Activated CD4-positive, alpha-beta T cell treated with anti-CD3 and anti-CD28 coated beads, Interleukin-2, amount 10 ng/mL, durations not matched to agents 7 days and 5 days (primary cell): ENCODE data around the gene OR6Q1. TPM values are rescaled to one million over a fixed set of nuclear protein-coding genes. Genes with fewer than 3 reads are reported as not detected.
"Not testable (repeated sequence)": the region's sequence is repeated elsewhere in the genome, so short reads cannot be mapped to it uniquely, and the experiment has no call there.

ENCODE experiments used
- CTCF ChIA-PET: fragments of 350-600 bp; sonication (Branson Sonifier 250); formaldehyde crosslinking; loops from one replicate; lab custom pipeline; 2021; ENCODE audit warnings: antibody characterized with exemption; lab: Charles Lee
- POLR2A ChIA-PET: fragments of 350-600 bp; sonication (Branson Sonifier 250); formaldehyde crosslinking; loops from one replicate; lab custom pipeline; 2021; ENCODE audit warnings: antibody characterized with exemption; lab: Charles Lee
- DNase-seq: peaks from one replicate; pipeline ENCODE4 v3.0.0-alpha.2; 2020
- H3K27ac Mint-ChIP-seq: one replicate; pipeline ENCODE4 v1.8.0; 2021; ENCODE audit warnings: mild to moderate bottlenecking, moderate library complexity, mixed read lengths
- H3K27me3 Mint-ChIP-seq: one replicate; pipeline ENCODE4 v1.8.0; 2021; ENCODE audit warnings: mixed read lengths
- H3K36me3 Mint-ChIP-seq: one replicate; pipeline ENCODE4 v1.8.0; 2021; ENCODE audit warnings: low read depth, mixed read lengths
- H3K4me1 Mint-ChIP-seq: one replicate; pipeline ENCODE4 v1.8.0; 2021; ENCODE audit warnings: mixed read lengths
- H3K4me3 Mint-ChIP-seq: one replicate; pipeline ENCODE4 v1.8.0; 2021; ENCODE audit warnings: mild to moderate bottlenecking, moderate library complexity, mixed read lengths
- H3K9me3 Mint-ChIP-seq: one replicate; pipeline ENCODE4 v1.8.0; 2021; ENCODE audit warnings: mixed read lengths
- total RNA-seq, 2 experiments: library from RNA; stranded (reverse); gene quantifications; one replicate each; pipeline ENCODE4 v1.2.3, GENCODE V29; 2021

OR6Q1 gene, protein sequence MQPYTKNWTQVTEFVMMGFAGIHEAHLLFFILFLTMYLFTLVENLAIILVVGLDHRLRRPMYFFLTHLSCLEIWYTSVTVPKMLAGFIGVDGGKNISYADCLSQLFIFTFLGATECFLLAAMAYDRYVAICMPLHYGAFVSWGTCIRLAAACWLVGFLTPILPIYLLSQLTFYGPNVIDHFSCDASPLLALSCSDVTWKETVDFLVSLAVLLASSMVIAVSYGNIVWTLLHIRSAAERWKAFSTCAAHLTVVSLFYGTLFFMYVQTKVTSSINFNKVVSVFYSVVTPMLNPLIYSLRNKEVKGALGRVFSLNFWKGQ
- total RNA-seq: not detected

DNA sequence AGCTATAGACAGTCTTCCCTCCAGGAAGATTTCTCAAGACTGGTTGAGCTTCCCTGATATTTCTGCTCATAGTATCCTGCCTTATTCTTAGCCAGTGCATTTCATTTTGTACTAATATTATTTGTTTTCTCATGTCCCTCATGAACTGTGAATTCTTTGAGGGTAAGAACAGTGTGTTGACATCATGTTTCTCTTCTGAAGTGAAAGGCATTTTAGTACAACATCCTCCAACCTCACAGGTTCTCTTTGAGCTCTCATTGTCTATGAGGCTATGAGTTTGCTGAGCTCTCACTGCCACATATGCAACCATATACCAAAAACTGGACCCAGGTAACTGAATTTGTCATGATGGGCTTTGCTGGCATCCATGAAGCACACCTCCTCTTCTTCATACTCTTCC, at the start of gene OR6Q1:
Gene OR6Q1 (plus strand): TSS at position 301 of the 400 bp plus-strand sequence. CDS start 0 bp downstream, at position 301.
- no peak within 1 kb of the TSS for H3K27ac Mint-ChIP-seq
- no peaks in the 10 kb centered on the region for H3K9me3 Mint-ChIP-seq
- no peaks in the 10 kb centered on the region for H3K4me1 Mint-ChIP-seq
- no peaks in the 10 kb centered on the region for H3K36me3 Mint-ChIP-seq
- no peak within 1 kb of the TSS for H3K4me3 Mint-ChIP-seq
- POLR2A ChIA-PET: no interaction called here
- H3K27me3 Mint-ChIP-seq: no peaks in the 10 kb centered on the region
- CTCF ChIA-PET: interaction anchor here (0.5 kb wide), 1 partner anchor 36 kb away, joined by 3 read pairs; no protein-coding TSS in a partner anchor
- DNase-seq: no peak

DNA sequence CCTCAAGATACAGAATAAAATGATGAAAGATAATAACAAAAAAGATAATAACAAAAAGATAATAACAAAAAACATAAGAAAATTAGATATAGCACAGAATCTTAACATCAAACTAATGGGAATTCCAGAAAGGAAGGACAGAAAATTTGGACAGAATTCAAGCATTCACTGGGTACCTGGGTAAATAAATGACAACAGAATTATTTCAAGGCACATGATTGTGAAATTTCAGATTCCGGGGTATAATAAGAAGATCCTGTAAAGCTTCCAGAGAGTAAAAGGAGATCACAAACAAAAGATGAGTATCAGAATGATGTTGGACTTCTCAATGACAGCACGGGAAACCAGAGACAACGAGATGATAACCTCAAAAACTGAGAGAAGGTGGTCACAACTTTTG, 49.2 kb upstream of the OR6Q1 start:
- POLR2A ChIA-PET: no interaction called here
- Mint-ChIP-seq H3K4me3 (no peak overlapping the region), H3K27me3 (peaks cover 4% of the 10 kb centered on the region), H3K36me3 (no peaks in the 10 kb centered on the region), H3K27ac (no peak overlapping the region), H3K9me3 (no peaks in the 10 kb centered on the region), H3K4me1 (no peaks in the 10 kb centered on the region)
- CTCF ChIA-PET: no interaction called here
- DNase-seq: no peak

DNA sequence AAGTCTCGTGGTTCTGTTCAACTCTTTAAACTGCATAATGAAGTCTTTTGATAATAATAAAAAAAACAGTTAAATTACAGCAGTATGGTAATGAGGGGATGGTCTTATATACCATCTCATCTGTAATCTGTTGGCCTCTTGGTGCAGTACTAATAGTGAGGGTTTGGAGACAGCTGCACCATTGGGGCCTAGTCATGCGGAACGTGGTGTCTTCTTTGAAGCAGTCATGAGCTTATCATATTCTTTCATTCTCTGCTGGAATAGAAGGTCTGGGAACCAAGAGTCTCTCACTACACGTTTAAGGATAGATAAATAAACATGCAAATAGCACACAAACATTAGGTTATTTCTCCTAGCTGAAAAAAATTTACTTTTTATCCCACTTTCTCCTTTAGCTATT, 48.0 kb upstream of the OR6Q1 start:
- no peak overlapping the region for H3K27ac Mint-ChIP-seq
- H3K4me1 Mint-ChIP-seq: no peaks in the 10 kb centered on the region
- POLR2A ChIA-PET: no interaction called here
- no peak for DNase-seq
- peaks cover 8% of the 10 kb centered on the region for H3K27me3 Mint-ChIP-seq
- H3K4me3 Mint-ChIP-seq: no peak overlapping the region
- CTCF ChIA-PET: no interaction called here
- H3K36me3 Mint-ChIP-seq: no peaks in the 10 kb centered on the region
- no peaks in the 10 kb centered on the region for H3K9me3 Mint-ChIP-seq

DNA sequence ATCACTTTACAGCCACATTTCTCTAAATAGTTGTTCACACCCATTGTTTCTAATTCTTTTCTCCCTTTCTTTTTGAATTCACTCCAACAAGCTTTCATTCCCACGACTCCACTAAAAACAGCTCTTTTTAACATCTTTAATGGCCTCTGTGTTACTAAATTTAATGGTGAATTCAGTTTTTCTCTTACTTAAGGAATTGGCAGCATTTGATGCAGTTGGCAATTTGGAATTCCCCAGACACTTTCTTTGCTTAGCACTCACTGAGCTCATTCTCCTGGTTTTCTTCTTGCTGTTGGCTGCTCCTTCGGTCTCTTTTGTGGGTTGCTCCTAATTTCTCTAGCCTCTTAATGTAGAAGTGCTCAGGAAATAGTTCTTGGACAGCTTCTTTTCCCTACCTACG, 47.6 kb upstream of the OR6Q1 start:
- DNase-seq: no peak
- Mint-ChIP-seq H3K36me3 (no peaks in the 10 kb centered on the region), H3K27me3 (peaks cover 12% of the 10 kb centered on the region), H3K27ac (no peak overlapping the region), H3K9me3 (no peaks in the 10 kb centered on the region), H3K4me3 (no peak overlapping the region), H3K4me1 (no peaks in the 10 kb centered on the region)
- ChIA-PET CTCF (no interaction called here), POLR2A (no interaction called here)

DNA sequence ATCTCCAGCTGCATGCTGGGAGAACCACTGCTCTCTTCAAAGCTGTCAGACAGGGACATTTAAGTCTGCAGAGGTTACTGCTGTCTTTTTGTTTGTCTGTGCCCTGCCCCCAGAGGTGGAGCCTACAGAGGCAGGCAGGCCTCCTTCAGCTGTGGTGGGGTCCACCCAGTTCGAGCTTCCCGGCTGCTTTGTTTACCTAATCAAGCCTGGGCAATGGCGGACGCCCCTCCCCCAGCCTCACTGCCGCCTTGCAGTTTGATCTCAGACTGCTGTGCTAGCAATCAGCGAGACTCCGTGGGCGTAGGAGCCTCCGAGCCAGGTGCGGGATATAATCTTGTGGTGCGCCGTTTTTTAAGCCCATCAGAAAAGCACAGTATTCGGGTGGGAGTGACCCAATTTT, 31.2 kb upstream of the OR6Q1 start:
- DNase-seq, POLR2A ChIA-PET: not testable (repeated sequence)

DNA sequence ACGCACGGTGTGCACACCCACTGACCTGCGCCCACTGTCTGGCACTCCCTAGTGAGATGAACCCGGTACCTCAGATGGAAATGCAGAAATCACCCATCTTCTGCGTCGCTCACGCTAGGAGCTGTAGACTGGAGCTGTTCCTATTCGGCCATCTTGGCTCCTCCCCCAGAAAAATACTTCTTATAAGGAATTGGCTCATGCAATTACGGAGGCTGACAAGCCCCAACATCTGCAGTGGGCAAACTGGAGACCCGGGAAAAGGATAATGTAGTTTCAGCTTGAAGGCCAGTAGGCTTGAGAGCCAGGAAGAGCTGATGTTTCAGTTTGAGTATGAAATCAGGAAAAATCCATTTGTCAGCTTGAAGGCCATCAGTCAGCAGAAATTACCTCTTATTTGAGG, 30.7 kb upstream of the OR6Q1 start:
- H3K4me1 Mint-ChIP-seq, H3K36me3 Mint-ChIP-seq, POLR2A ChIA-PET, H3K4me3 Mint-ChIP-seq, H3K27ac Mint-ChIP-seq, H3K27me3 Mint-ChIP-seq, H3K9me3 Mint-ChIP-seq, DNase-seq, CTCF ChIA-PET: not testable (repeated sequence)

More for the DNA sequence above, 31.2 kb upstream of the OR6Q1 start:
- H3K36me3 Mint-ChIP-seq, CTCF ChIA-PET, H3K4me1 Mint-ChIP-seq, H3K9me3 Mint-ChIP-seq, H3K27me3 Mint-ChIP-seq, H3K4me3 Mint-ChIP-seq, H3K27ac Mint-ChIP-seq: not testable (repeated sequence)

DNA sequence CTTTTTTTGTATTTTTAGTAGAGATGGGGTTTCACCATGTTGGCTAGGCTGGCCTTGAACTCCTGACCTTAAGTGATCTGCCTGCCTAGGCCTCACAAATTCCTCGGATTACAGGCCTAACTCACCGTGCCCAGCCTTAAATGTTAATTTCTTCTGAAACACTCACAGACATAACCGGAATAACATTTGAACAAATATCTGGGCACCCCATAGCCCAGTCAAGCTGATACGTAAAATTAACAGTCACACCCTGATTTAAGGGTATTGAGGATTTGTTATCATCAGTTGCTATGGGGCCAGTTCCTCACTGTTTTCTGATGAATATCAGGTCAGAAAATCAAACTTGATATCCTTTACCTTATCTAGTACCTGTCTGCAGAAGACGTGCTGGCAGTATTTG, 30.1 kb upstream of the OR6Q1 start:
- Mint-ChIP-seq H3K9me3 (no peaks in the 10 kb centered on the region), H3K4me1 (peaks cover 3% of the 10 kb centered on the region), H3K27ac (no peak overlapping the region), H3K4me3 (no peak overlapping the region), H3K36me3 (no peaks in the 10 kb centered on the region), H3K27me3 (peaks cover 4% of the 10 kb centered on the region)
- no peak for DNase-seq
- ChIA-PET CTCF (no interaction called here), POLR2A (no interaction called here)

DNA sequence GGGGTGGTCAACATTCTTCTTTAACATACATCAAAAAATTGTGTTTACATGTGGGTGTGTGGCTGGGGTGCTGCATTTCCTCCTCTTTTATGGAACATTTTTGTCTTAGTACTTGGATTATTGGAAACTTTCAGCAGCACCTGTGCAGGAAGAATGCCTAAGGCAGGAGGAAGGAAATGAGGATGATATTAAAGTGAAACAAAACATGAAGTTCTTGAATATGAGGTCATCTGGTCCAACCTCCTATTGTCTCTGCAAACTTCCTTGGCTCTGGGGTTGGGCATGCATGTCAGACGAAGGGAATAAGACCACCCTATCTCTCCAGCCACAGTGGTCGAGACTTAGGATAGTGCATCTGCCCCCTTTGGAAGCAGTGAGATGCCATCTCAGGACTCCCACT, 27.7 kb upstream of the OR6Q1 start:
- H3K36me3 Mint-ChIP-seq: no peaks in the 10 kb centered on the region

DNA sequence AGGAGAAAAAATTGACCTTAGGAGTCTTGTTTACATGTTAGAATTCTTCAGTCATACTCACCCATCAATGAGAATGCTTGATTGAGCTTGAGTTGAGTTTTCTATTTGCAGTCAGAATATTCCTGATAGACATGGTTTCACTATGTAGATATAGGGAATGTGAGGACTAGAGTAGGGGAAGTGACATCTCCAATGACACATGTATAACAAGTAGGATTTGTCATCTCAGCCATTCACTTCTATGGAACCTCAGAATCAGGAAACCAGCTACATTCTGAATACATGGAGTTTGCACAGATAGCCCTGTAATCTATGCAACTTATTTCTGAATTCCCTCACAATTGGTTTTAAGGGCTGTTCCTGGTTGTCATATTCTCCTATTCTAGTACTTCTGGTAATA, 27.2 kb upstream of the OR6Q1 start:
- H3K4me3 Mint-ChIP-seq: no peak overlapping the region
- H3K4me1 Mint-ChIP-seq: peaks cover 3% of the 10 kb centered on the region
- H3K27ac Mint-ChIP-seq: no peak overlapping the region
- no peaks in the 10 kb centered on the region for H3K36me3 Mint-ChIP-seq
- H3K9me3 Mint-ChIP-seq: no peaks in the 10 kb centered on the region
- no peak for DNase-seq
- peaks cover 4% of the 10 kb centered on the region for H3K27me3 Mint-ChIP-seq
- CTCF ChIA-PET: no interaction called here
- POLR2A ChIA-PET: no interaction called here

More for the DNA sequence above, 27.7 kb upstream of the OR6Q1 start:
- no peak overlapping the region for H3K27ac Mint-ChIP-seq
- peaks cover 4% of the 10 kb centered on the region for H3K27me3 Mint-ChIP-seq
- H3K9me3 Mint-ChIP-seq: no peaks in the 10 kb centered on the region
- DNase-seq: no peak
- POLR2A ChIA-PET: no interaction called here
- CTCF ChIA-PET: no interaction called here
- no peak overlapping the region for H3K4me3 Mint-ChIP-seq
- peaks cover 3% of the 10 kb centered on the region for H3K4me1 Mint-ChIP-seq

DNA sequence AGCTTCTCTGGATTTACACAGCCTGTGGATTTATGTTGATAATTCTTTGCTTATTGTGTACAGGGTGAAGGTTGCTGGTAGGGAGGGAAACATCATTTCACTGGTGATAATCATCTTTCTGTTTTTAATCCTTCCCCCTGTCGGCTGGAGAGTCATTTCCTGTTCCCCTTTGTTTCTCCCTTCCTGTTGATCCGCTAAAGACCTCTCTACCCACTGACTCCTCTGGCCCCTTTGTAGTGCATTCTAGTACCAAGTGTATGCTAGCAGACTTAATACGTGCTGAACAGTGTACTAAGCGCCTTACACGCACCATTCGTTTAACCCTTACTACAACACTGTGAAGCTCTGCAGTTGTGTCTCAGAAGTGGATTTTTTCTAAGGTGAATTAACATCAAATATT, 26.1 kb upstream of the OR6Q1 start:
- CTCF ChIA-PET: no interaction called here
- peaks cover 4% of the 10 kb centered on the region for H3K27me3 Mint-ChIP-seq
- no peak for DNase-seq

DNA sequence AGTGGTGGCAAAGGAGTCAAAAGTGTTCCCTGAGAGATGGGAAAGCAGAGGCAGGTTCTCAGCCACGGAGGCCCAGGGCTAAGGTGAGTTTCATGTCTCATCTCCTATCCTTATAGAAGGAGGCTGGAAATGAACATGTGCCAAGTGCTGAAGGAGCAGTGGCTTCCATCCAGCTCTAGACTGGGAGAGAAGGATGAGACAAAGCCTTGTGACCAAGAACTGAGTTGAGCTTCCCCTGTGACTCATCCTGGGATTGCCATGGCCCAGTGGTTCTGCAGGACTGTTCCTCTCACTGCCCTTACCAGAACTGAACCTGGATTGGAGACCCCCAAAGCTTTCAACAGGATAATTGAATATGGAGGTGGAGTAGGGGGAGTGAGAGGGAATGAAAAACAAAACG, 23.8 kb upstream of the OR6Q1 start:
- Mint-ChIP-seq H3K27ac (no peak overlapping the region), H3K4me1 (peaks cover 3% of the 10 kb centered on the region), H3K4me3 (no peak overlapping the region), H3K9me3 (no peaks in the 10 kb centered on the region), H3K27me3 (peaks cover 4% of the 10 kb centered on the region), H3K36me3 (no peaks in the 10 kb centered on the region)
- no peak for DNase-seq
- CTCF ChIA-PET: no interaction called here
- POLR2A ChIA-PET: interaction anchor here (0.7 kb wide), 1 partner anchor 15 kb away, joined by 3 read pairs; no protein-coding TSS in a partner anchor

More for the DNA sequence above, 26.1 kb upstream of the OR6Q1 start:
- Mint-ChIP-seq H3K27ac (no peak overlapping the region), H3K4me3 (no peak overlapping the region), H3K36me3 (no peaks in the 10 kb centered on the region), H3K9me3 (no peaks in the 10 kb centered on the region), H3K4me1 (peaks cover 3% of the 10 kb centered on the region)
- POLR2A ChIA-PET: no interaction called here

DNA sequence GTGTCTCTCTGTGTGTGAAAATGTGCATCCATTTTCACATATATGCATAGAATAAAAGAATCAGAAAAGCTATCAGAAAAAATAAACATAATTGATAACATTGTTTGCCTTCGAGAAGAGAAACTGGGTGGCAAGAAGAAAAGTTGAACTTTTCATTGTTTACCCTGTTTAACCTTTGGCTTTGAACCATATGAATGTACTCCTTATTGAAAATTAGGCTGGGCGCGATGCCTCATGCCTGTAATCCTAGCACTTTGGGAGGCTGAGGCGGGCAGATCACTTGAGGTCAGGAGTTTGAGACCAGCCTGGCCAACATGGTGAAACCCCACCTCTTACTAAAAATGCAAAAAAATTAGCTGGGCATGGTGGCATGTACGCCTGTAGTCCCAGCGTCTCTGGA, 19.0 kb upstream of the OR6Q1 start:
- no peaks in the 10 kb centered on the region for H3K36me3 Mint-ChIP-seq
- no peaks in the 10 kb centered on the region for H3K4me1 Mint-ChIP-seq
- no peak overlapping the region for H3K27ac Mint-ChIP-seq
- no peak for DNase-seq
- CTCF ChIA-PET: no interaction called here
- no peak overlapping the region for H3K4me3 Mint-ChIP-seq
- H3K9me3 Mint-ChIP-seq: no peaks in the 10 kb centered on the region
- H3K27me3 Mint-ChIP-seq: no peaks in the 10 kb centered on the region
- POLR2A ChIA-PET: no interaction called here

DNA sequence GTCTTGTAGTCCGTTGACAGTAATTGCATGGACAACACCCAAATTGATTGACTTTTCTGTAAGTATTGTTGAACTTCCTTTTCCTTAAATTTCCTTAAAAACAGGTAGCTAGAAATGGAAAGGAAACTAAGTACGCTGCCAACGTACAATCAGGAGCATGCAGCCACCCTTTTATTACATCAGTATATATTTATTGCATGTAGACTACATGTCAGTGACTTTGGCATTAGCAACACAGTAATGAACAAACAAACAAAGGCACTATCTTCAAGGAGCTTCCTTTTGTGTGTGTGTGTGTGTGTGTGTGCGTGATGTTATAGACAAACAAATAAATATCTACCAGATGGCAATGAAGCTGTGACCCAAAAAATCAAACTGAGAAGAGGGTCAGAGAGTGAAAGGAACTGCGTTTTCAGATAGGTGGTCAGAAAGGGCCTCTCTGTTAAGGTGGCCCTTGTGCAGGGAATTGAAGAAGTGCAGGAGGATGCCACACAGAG, 7.3 kb upstream of the OR6Q1 start, which contains the start of gene OR9Q1:
Gene OR9Q1 (plus strand): TSS at position 447 of the 497 bp plus-strand sequence. CDS start 155,564 bp downstream, outside the sequence.
- no peak for DNase-seq
- H3K36me3 Mint-ChIP-seq: no peaks in the 10 kb centered on the region
- ChIA-PET CTCF (no interaction called here), POLR2A (no interaction called here)
- no peak within 1 kb of the TSS for H3K4me3 Mint-ChIP-seq
- H3K4me1 Mint-ChIP-seq: no peaks in the 10 kb centered on the region
- H3K27me3 Mint-ChIP-seq: no peaks in the 10 kb centered on the region
- H3K9me3 Mint-ChIP-seq: no peaks in the 10 kb centered on the region
- no peak within 1 kb of the TSS for H3K27ac Mint-ChIP-seq
